Neural progenitor cell (in vitro differentiated cells): ENCODE measurements around the gene ATP13A1. TPM values are rescaled to one million over a fixed set of nuclear protein-coding genes. Genes with fewer than 3 reads are reported as not detected.
"Not testable (repeated sequence)": the region's sequence is repeated elsewhere in the genome, so short reads cannot be mapped to it uniquely, and the experiment has no call there.

Source experiments
- DNase-seq: peaks from one replicate; pipeline ENCODE4 v3.0.0-alpha.2; 2016; ENCODE audit warnings: low spot score
- H2AFZ ChIP-seq: fragments of 200-600 bp; sonication (generic); replicated peaks from 2 replicates; pipeline ENCODE4 v1.6.1; 2016; ENCODE audit warnings: antibody characterized with exemption
- H3F3A ChIP-seq: fragments of 200-600 bp; sonication (generic); 2 replicates; pipeline ENCODE4 v1.6.1; 2016; ENCODE audit warnings: antibody characterized with exemption, low read depth
- H3K27ac ChIP-seq: fragments of 200-600 bp; sonication (generic); 2 replicates; pipeline ENCODE4 v1.5.1; 2016; ENCODE audit warnings: mild to moderate bottlenecking
- H3K27me3 ChIP-seq: fragments of 200-600 bp; sonication (generic); 2 replicates; pipeline ENCODE4 v1.6.1; 2016; ENCODE audit warnings: mild to moderate bottlenecking, moderate library complexity
- H3K36me3 ChIP-seq: fragments of 200-600 bp; sonication (generic); 2 replicates; pipeline ENCODE4 v1.5.1; 2016
- H3K4me1 ChIP-seq: fragments of 200-600 bp; sonication (generic); 2 replicates; pipeline ENCODE4 v1.6.1; 2016; ENCODE audit warnings: mixed run types
- H3K4me2 ChIP-seq: fragments of 200-600 bp; sonication (generic); 2 replicates; pipeline ENCODE4 v1.6.1; 2016
- H3K4me3 ChIP-seq: fragments of 200-600 bp; sonication (generic); 2 replicates; pipeline ENCODE4 v1.5.1; 2016
- H3K79me2 ChIP-seq: fragments of 200-600 bp; sonication (generic); 2 replicates; pipeline ENCODE4 v1.6.1; 2016; ENCODE audit warnings: low read depth
- H3K9ac ChIP-seq: fragments of 200-600 bp; sonication (generic); 2 replicates; pipeline ENCODE4 v1.6.1; 2016
- H3K9me3 ChIP-seq: fragments of 200-600 bp; sonication (generic); 2 replicates; pipeline ENCODE4 v1.5.1; 2016; ENCODE audit warnings: low read depth
- H4K20me1 ChIP-seq: fragments of 200-600 bp; sonication (generic); 2 replicates; pipeline ENCODE4 v1.6.1; 2016; ENCODE audit warnings: low read depth
- H3K27ac Mint-ChIP-seq: 3 replicates; pipeline ENCODE4 v1.8.0; 2021; ENCODE audit warnings: mixed read lengths
- H3K27me3 Mint-ChIP-seq: 2 replicates; pipeline ENCODE4 v1.8.0; 2022; ENCODE audit warnings: low read depth, mild to moderate bottlenecking, inconsistent platforms, moderate library complexity, mixed read lengths; ENCODE audit not compliant: insufficient read depth
- H3K36me3 Mint-ChIP-seq: 3 replicates; pipeline ENCODE4 v1.8.0; 2021; ENCODE audit warnings: mixed read lengths
- H3K4me1 Mint-ChIP-seq: 3 replicates; pipeline ENCODE4 v1.8.0; 2021; ENCODE audit warnings: mixed read lengths
- H3K4me3 Mint-ChIP-seq: 3 replicates; pipeline ENCODE4 v1.8.0; 2021; ENCODE audit warnings: mild to moderate bottlenecking, moderate library complexity, mixed read lengths
- H3K9me3 Mint-ChIP-seq: 3 replicates; pipeline ENCODE4 v1.8.0; 2020; ENCODE audit warnings: mixed read lengths
- CTCF ChIP-seq: fragments of 200-600 bp; sonication (generic); IDR thresholded peaks from 2 replicates; pipeline ENCODE4 v1.5.1; 2017; ENCODE audit warnings: antibody characterized with exemption, mild to moderate bottlenecking
- EZH2 ChIP-seq: fragments of 200-600 bp; sonication (generic); IDR thresholded peaks from 2 replicates; pipeline ENCODE4 v1.6.1; 2017; ENCODE audit warnings: antibody characterized with exemption, mild to moderate bottlenecking, moderate library complexity
- EZH2phosphoT487 ChIP-seq: fragments of 200-600 bp; sonication (generic); IDR thresholded peaks from 2 replicates; pipeline ENCODE4 v1.6.1; 2017; ENCODE audit warnings: antibody characterized with exemption
- total RNA-seq: library from RNA; depleted of rRNA; stranded (reverse); fragments of >200 nt; gene quantifications from 2 replicates; pipeline ENCODE4 v1.2.3, GENCODE V29; 2015; ENCODE audit warnings: low replicate concordance

The ATP13A1 gene
- total RNA-seq, 1 donor from 2014 or later, result 19.2 TPM

GRCh38 chr19:19602136-19602712, 61.3 kb downstream of the ATP13A1 start:
- Histone ChIP-seq H4K20me1 (no peaks in the 10 kb centered on the region), H3K27me3 (no peaks in the 10 kb centered on the region), H2AFZ (no peak overlapping the region), H3K4me3 (no peak overlapping the region), H3K9me3 (no peaks in the 10 kb centered on the region), H3K4me1 (peaks cover 10% of the 10 kb centered on the region), H3K4me2 (no peak overlapping the region), H3K79me2 (no peaks in the 10 kb centered on the region), H3K27ac (no peak overlapping the region), H3K36me3 (no peaks in the 10 kb centered on the region), H3K9ac (no peak overlapping the region), H3F3A (no peaks in the 10 kb centered on the region)
- H3K4me1 Mint-ChIP-seq, result peaks cover 9% of the 10 kb centered on the region
- H3K27me3 Mint-ChIP-seq, result peaks cover 5% of the 10 kb centered on the region
- no peak overlapping the region for H3K27ac Mint-ChIP-seq
- DNase-seq, result no peak
- H3K9me3 Mint-ChIP-seq, result no peaks in the 10 kb centered on the region
- TF ChIP-seq EZH2phosphoT487 (no peak), EZH2 (no peak), CTCF (no peak)
- H3K4me3 Mint-ChIP-seq, result no peak overlapping the region
- H3K36me3 Mint-ChIP-seq, result peaks cover 5% of the 10 kb centered on the region

GRCh38 chr19:19600793-19601330, 62.6 kb downstream of the ATP13A1 start:
- H4K20me1 ChIP-seq, result no peaks in the 10 kb centered on the region
- no peak overlapping the region for H3K27ac ChIP-seq
- H3K4me2 ChIP-seq, result no peak overlapping the region
- Mint-ChIP-seq H3K9me3 (no peaks in the 10 kb centered on the region), H3K27ac (no peak overlapping the region), H3K4me3 (no peak overlapping the region), H3K27me3 (peaks cover 4% of the 10 kb centered on the region), H3K4me1 (peaks cover 9% of the 10 kb centered on the region), H3K36me3 (peaks cover 5% of the 10 kb centered on the region)
- TF ChIP-seq CTCF (no peak), EZH2phosphoT487 (no peak), EZH2 (no peak)
- H3K4me1 ChIP-seq, result peaks cover 10% of the 10 kb centered on the region
- H3K9ac ChIP-seq, result no peak overlapping the region
- no peaks in the 10 kb centered on the region for H3K79me2 ChIP-seq
- H2AFZ ChIP-seq, result no peak overlapping the region
- no peaks in the 10 kb centered on the region for H3K27me3 ChIP-seq
- H3F3A ChIP-seq, result no peaks in the 10 kb centered on the region
- no peak overlapping the region for H3K4me3 ChIP-seq
- no peaks in the 10 kb centered on the region for H3K36me3 ChIP-seq
- DNase-seq, result no peak
- H3K9me3 ChIP-seq, result no peaks in the 10 kb centered on the region

DNA sequence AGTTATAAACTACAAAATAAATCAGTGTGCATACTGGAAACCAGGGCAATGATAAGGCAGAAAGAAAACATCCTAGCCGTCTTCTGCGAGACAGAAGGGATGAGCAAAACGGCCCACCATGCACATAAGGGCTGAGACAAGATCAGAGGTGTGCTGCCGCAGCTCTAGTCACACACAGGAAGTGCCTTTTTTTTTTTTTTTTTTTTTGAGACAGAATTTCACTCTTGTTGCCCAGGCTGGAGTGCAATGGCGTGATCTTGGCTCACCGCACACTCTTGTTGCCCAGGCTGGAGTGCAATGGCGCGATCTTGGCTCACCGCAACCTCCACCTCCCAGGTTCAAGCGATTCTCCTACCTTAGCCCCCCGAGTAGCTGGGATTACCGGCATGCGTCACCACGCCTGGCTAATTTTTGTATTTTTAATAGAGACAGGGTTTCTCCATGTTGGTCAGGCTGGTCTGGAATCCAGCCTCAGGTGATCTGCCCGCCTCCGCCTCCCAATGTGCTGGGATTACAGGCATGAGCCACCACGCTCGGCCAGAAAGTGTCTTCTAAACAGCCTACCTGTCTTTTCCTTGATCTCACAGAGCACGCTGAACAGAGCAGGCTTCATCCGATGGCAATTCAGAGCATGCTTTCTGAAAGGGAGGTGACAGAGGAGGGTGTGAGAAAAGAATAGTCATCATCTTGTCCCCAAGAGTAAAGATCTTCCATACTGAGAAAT, 64.6 kb downstream of the ATP13A1 start:
- H4K20me1 ChIP-seq, H3K27me3 ChIP-seq, DNase-seq, H3K27me3 Mint-ChIP-seq, H3K9me3 ChIP-seq, H3K36me3 ChIP-seq, H3K4me3 ChIP-seq, H3K79me2 ChIP-seq, H3K9ac ChIP-seq, H3K36me3 Mint-ChIP-seq, H2AFZ ChIP-seq, H3F3A ChIP-seq, H3K27ac ChIP-seq, H3K4me2 ChIP-seq, H3K9me3 Mint-ChIP-seq, H3K27ac Mint-ChIP-seq, H3K4me3 Mint-ChIP-seq: not testable (repeated sequence)
- H3K4me1 ChIP-seq, result peaks cover 10% of the 10 kb centered on the region
- peaks cover 12% of the 10 kb centered on the region for H3K4me1 Mint-ChIP-seq

DNA sequence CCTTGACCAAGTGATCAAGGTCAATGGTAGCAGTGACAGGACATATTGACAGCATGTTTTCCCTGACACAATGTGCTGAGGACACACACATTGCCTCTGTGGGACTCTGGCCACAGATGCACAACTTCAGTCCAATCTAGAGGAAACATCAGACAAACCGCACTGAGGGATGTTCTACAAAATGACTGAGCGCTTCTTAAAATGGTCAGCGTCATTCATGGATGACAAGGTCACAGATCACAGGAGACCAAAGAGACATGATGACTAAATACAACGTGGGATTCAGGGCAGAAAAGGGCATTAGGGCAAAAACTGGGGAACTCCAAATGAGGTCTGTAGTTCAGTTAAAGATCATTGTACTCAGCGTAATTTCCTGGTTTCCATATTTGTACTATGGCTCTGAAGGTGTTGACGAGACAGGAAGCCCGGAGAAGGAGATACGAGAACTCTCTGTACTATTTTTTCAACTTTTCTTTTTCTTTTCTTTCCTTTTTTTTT, 65.6 kb downstream of the ATP13A1 start:
- Mint-ChIP-seq H3K27ac (no peak overlapping the region), H3K27me3 (peaks cover 4% of the 10 kb centered on the region), H3K4me1 (peaks cover 10% of the 10 kb centered on the region), H3K4me3 (no peak overlapping the region), H3K9me3 (no peaks in the 10 kb centered on the region), H3K36me3 (peaks cover 9% of the 10 kb centered on the region)
- Histone ChIP-seq H2AFZ (no peak overlapping the region), H3K36me3 (no peaks in the 10 kb centered on the region), H3K9me3 (no peaks in the 10 kb centered on the region), H3F3A (no peaks in the 10 kb centered on the region), H3K79me2 (no peaks in the 10 kb centered on the region), H3K9ac (no peak overlapping the region), H3K4me1 (peaks cover 5% of the 10 kb centered on the region), H3K27ac (no peak overlapping the region), H3K4me2 (no peak overlapping the region), H3K27me3 (no peaks in the 10 kb centered on the region), H3K4me3 (no peak overlapping the region), H4K20me1 (no peaks in the 10 kb centered on the region)
- no peak for DNase-seq
- TF ChIP-seq EZH2 (no peak), EZH2phosphoT487 (no peak), CTCF (no peak)
